ENCODE results near the gene EVA1B.

- TF ChIP-seq YY1 (IDR thresholded peaks at IDR 0.05; ENCODE audit: insufficient read depth, insufficient read length) (no peak), ZNF274 (IDR thresholded peaks at IDR 0.05; ENCODE audit: low read depth, low read length) (no peak)
Observed at GRCh38 chr1:36328088-36328480, 4.6 kb upstream of the EVA1B start.

All from NT2/D1 (cell line).